HUES48 (cell line): Measurements from ENCODE around the gene PIP5KL1.
A peak's percentile ranks its signal among the peaks of the same experiment; 100 is the strongest.

Experiments
- H3K27ac ChIP-seq: one replicate; pipeline ENCODE4 v1.7.0; 2013; ENCODE audit warnings: low read depth, low read length, inconsistent platforms
- H3K27me3 ChIP-seq: 2 replicates; pipeline ENCODE4 v1.6.1; 2013; ENCODE audit warnings: mild to moderate bottlenecking, low read length; ENCODE audit not compliant: control insufficient read depth, insufficient read depth
- H3K36me3 ChIP-seq: 2 replicates; pipeline ENCODE4 v1.6.1; 2013; ENCODE audit warnings: low read length; ENCODE audit not compliant: control insufficient read depth, insufficient read depth
- H3K4me1 ChIP-seq: 2 replicates; pipeline ENCODE4 v1.6.1; 2013; ENCODE audit warnings: mild to moderate bottlenecking, low read length; ENCODE audit not compliant: control insufficient read depth, insufficient read depth
- H3K4me3 ChIP-seq: 2 replicates; pipeline ENCODE4 v1.5.1; 2013; ENCODE audit warnings: mild to moderate bottlenecking, low read depth, low read length
- H3K9ac ChIP-seq: 2 replicates; pipeline ENCODE4 v1.6.1; 2013; ENCODE audit warnings: mild to moderate bottlenecking, low read depth, low read length, moderate library complexity
- H3K9me3 ChIP-seq: 2 replicates; pipeline ENCODE4 v1.6.1; 2013; ENCODE audit warnings: low read length; ENCODE audit not compliant: control insufficient read depth, insufficient read depth

Gene PIP5KL1

GRCh38 chr9:127905788-127906191, 24.8 kb downstream of the PIP5KL1 start:
- H3K36me3 ChIP-seq, result peaks cover 4% of the 10 kb centered on the region; the same call in 1 of the 2 replicates
- H3K9ac ChIP-seq, result no peak overlapping the region
- H3K4me3 ChIP-seq, result no peak overlapping the region
- H3K27me3 ChIP-seq, result no peaks in the 10 kb centered on the region
- no peaks in the 10 kb centered on the region for H3K9me3 ChIP-seq
- H3K4me1 ChIP-seq, result peaks cover 19% of the 10 kb centered on the region
- no peak overlapping the region for H3K27ac ChIP-seq

DNA sequence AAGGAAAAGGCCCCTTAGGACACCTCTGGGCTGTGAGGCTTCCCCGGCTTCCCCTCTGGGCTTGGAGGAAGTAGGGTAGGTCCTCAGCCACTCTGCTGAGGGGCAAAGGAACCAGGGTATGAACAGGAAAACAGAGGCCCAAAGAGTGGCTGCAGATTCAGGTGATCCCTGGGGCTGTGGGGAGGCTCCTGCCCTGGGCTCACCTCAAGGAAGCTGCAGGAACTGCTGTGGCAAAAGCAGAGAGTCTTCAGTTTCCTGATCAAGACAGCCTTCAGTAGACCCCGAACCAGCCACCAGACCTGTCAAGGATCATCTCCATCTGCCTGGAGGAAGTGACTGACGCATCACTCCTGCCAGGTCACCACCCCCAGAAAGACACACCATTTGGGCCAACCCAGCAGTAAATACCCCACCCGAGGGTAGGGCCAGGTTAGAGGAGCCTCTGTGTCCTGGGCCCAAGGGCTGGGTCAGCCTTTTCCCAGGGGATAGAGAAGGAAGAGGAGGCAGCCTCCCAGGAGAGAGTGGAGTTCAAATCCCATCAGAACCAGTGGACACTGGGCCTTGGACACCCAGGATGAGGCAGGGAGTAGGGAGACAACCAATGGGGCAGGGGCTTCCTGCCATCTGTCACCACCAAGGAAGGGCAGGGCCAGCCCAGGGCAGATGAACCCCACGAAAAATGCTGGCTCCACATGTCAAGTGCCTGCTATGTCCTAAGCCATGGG, 25.4 kb downstream of the PIP5KL1 start:
- Histone ChIP-seq H3K9ac (no peak overlapping the region), H3K27ac (no peak overlapping the region), H3K9me3 (no peaks in the 10 kb centered on the region), H3K36me3 (peaks cover 4% of the 10 kb centered on the region; the same call in 1 of the 2 replicates), H3K4me3 (no peak overlapping the region), H3K27me3 (no peaks in the 10 kb centered on the region), H3K4me1 (peaks cover 19% of the 10 kb centered on the region)

DNA sequence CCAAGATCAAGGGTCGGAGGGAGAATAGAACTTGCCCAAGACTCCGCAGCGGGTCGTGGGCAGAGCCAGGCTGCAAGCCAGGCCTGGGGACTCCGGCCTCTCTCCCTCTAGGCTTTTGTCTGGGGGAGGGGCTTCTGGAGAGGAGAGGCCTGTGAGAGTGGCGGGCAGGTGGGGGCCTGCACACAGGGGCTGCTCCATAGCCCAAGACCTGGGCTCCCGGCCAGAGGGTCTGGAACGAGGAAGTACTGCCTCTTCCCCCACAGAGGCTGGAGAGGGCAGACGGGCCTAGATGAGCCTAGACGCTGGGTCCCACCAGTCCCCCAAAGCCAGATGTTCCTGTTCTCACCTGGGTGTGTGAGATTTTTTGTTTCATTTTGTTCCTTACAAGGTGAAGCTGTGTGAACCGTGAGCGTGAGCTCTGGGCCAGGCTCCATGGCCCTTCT, 26.0 kb downstream of the PIP5KL1 start:
- Histone ChIP-seq H3K36me3 (peaks cover 2% of the 10 kb centered on the region; the same call in 1 of the 2 replicates), H3K9ac (no peak overlapping the region), H3K27me3 (no peaks in the 10 kb centered on the region), H3K27ac (no peak overlapping the region), H3K4me3 (no peak overlapping the region), H3K4me1 (peaks cover 22% of the 10 kb centered on the region), H3K9me3 (no peaks in the 10 kb centered on the region)

DNA sequence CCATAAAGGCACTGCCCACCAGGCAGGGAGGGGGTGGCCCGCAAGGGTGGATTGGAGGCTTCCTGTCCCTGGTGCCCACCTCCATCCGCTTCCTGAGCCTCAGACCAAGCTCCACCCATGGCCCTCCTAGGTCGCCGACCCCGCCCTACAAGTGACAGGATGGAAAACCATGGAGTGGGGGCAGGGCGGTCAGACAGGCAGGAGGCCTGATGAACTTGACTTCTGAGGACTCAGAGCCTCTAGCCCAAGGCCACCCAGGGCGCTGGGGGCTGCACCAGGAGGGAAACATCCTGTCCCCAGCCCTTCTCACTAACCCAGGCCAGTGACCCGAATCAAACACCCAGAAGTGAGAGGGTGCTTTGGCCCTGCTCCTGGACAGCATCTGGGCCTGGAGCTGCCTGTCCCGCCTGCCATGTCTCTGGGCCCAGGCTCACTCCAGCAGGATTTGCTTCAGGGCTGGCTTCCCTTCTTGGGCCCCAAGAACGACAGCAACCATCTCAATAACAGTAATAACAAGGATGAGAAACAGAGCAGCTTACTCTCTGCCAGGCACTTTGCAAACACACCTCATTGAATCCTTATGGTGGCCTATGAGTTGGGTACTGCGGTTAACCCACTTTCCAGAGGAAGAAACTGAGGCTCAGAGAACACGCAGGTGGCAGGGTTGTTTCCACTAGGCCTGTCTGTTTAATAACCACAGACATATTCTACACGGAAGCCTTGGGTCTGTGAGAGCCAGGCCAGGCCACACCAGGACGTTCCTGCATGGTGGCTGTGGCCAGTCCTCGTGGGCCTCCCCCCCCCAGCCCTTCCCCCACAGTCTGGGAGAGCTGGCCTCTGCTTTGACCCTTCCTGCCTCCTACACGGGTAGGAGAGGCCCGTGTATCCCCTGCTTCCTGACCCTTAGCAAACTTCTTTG, 26.8 kb downstream of the PIP5KL1 start:
- Histone ChIP-seq H3K4me3 (no peak overlapping the region), H3K27ac (peak overlapping the region; percentile 35), H3K36me3 (no peaks in the 10 kb centered on the region), H3K9me3 (no peaks in the 10 kb centered on the region), H3K27me3 (no peaks in the 10 kb centered on the region), H3K4me1 (peaks cover 22% of the 10 kb centered on the region), H3K9ac (no peak overlapping the region)

- Histone ChIP-seq H3K4me1 (peaks cover 27% of the 10 kb centered on the region), H3K27ac (no peak within 1 kb of the TSS)
Observed at GRCh38 chr9:127899128-127899943, 31.2 kb downstream of the PIP5KL1 start, which contains the start of gene ST6GALNAC6. Gene ST6GALNAC6, minus strand, starts transcription at chr9:127899603. Its CDS starts 1,622 bp downstream, at chr9:127897981.

GRCh38 chr9:127898433-127899127, 32.0 kb downstream of the PIP5KL1 start:
- Histone ChIP-seq H3K27me3 (no peaks in the 10 kb centered on the region), H3K27ac (no peak overlapping the region), H3K4me3 (peak overlapping the region; percentile 86), H3K9me3 (no peaks in the 10 kb centered on the region), H3K4me1 (peaks cover 20% of the 10 kb centered on the region), H3K9ac (peak overlapping the region; percentile 63), H3K36me3 (peaks cover 31% of the 10 kb centered on the region)

More at GRCh38 chr9:127899128-127899943, 31.2 kb downstream of the PIP5KL1 start, which contains the start of gene ST6GALNAC6:
- H3K4me3 ChIP-seq, result peak within 1 kb of the TSS; percentile 86
- peak within 1 kb of the TSS; percentile 63 for H3K9ac ChIP-seq
- H3K27me3 ChIP-seq, result no peaks in the 10 kb centered on the region
- no peaks in the 10 kb centered on the region for H3K9me3 ChIP-seq
- peaks cover 23% of the 10 kb centered on the region for H3K36me3 ChIP-seq

GRCh38 chr9:127897193-127897692, 33.3 kb downstream of the PIP5KL1 start:
- Histone ChIP-seq H3K9ac (no peak overlapping the region), H3K27me3 (no peaks in the 10 kb centered on the region), H3K36me3 (peaks cover 44% of the 10 kb centered on the region), H3K4me3 (no peak overlapping the region), H3K27ac (peak overlapping the region; percentile 78), H3K4me1 (peaks cover 15% of the 10 kb centered on the region; the same call in 1 of the 2 replicates), H3K9me3 (no peaks in the 10 kb centered on the region)

DNA sequence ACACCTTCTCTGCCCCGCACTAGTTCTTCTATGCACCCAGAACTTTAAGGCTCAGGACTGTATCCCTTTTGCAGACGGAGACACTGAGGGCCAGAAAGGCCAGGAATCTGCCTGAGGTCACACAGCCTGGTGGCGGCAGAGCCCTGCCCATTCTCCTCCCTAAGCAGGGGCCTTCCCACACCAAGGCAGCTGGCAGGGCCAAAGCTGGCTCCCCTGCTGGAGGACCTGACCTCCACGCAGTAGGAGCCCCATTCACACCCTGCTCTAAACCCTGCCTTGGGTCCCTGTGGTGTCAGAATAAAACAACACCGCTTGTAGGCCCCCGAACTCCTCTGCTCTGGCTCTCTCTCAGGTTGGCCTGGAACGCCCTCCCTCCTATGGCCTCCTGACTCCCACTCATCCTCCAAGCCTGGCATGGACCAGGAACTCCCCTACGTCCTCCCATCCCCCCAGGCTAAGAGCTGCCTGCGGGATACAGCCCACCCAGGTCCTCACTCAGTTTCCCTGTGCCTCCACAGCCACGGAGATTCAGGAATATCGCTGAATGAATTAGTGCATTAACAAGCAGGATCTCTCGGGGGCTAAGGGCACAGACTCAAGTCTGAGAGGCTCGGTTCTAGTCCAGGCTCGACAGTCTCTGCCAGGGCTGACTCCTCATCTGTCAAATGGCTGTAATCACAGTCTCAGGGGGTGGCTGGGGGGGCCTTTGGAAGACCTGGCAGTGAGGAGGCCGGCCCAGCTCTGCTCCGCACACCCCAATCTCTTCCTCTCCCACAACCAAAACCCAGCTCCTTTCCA, 34.0 kb downstream of the PIP5KL1 start:
- no peak overlapping the region for H3K4me3 ChIP-seq
- no peak overlapping the region for H3K9ac ChIP-seq

DNA sequence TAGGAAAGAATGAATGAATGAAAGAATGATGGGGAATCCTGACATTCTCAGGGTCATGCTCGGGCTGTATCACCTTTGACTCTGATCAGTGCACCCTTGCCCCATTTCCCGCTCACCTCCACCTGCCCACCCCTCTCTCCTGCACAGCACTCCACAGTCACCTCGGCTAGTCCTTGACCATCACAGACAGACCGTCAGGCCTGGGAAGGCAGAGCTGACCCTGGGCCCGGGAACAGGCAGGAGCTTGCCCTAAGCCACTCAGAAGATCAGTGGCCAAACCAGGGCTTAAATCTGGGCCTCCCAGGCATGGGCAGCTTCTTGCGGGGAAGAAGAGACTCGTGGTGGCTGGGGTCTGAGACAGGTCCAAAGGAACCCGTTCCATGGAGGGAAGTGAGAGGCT, 34.8 kb downstream of the PIP5KL1 start:
- no peaks in the 10 kb centered on the region for H3K27me3 ChIP-seq
- H3K4me3 ChIP-seq, result no peak overlapping the region
- H3K9me3 ChIP-seq, result no peaks in the 10 kb centered on the region
- peaks cover 50% of the 10 kb centered on the region for H3K36me3 ChIP-seq
- peaks cover 15% of the 10 kb centered on the region; the same call in 1 of the 2 replicates for H3K4me1 ChIP-seq
- no peak overlapping the region for H3K27ac ChIP-seq
- no peak overlapping the region for H3K9ac ChIP-seq

More for the DNA sequence above, 34.0 kb downstream of the PIP5KL1 start:
- no peaks in the 10 kb centered on the region for H3K27me3 ChIP-seq
- no peaks in the 10 kb centered on the region for H3K9me3 ChIP-seq
- H3K4me1 ChIP-seq, result peaks cover 15% of the 10 kb centered on the region; the same call in 1 of the 2 replicates
- peaks cover 47% of the 10 kb centered on the region for H3K36me3 ChIP-seq
- H3K27ac ChIP-seq, result peak overlapping the region; percentile 78
